NT2/D1 (cell line): ENCODE measurements around the gene MYO19.

Source experiments
- SUZ12 ChIP-seq: IDR thresholded peaks from 2 replicates; pipeline ENCODE4 v1.6.1; 2011; ENCODE audit not compliant: insufficient read length, insufficient read depth; ENCODE audit errors: extremely low read depth
- YY1 ChIP-seq: IDR thresholded peaks from 2 replicates; pipeline ENCODE4 v1.6.1; 2011; ENCODE audit not compliant: insufficient read length, insufficient read depth
- ZNF274 ChIP-seq: IDR thresholded peaks from 2 replicates; pipeline ENCODE4 v1.6.1; 2011; ENCODE audit warnings: mild to moderate bottlenecking, low read depth, low read length

- TF ChIP-seq ZNF274, result no peak
- TF ChIP-seq YY1, result no peak
- no peak for TF ChIP-seq SUZ12
Measured at GRCh38 chr17:36553459-36553858, 18.8 kb upstream of the MYO19 start.
